ENCODE data around the gene LAMC3.

LAMC3 gene

DNA sequence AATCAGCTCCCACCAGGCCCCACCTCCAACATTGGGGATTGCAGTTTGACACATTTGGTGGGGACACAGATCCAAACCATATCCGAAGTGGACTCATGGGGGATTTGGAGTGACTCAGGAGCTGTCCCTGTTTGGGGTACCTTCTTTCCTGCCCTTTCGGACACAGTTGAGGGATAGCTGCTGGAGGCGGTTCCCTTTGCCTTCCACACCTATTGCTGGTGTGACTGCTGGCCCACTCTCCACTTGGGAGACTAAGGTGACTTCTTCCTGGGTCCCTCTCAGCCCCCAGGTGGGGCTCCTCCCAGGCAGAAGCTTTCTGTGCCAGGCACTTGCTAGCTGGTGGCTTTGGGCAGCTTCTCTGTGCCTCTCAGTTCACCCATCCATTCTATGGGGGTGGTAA is 26.6 kb downstream of the LAMC3 start:
- TF ChIP-seq CTCF (IDR thresholded peaks at IDR 0.05; ENCODE audit: borderline replicate concordance, insufficient read depth, low read depth, low read length) = no peak
- H3K4me3 ChIP-seq (ENCODE audit: low read depth, low read length) = no peak overlapping the region

DNA sequence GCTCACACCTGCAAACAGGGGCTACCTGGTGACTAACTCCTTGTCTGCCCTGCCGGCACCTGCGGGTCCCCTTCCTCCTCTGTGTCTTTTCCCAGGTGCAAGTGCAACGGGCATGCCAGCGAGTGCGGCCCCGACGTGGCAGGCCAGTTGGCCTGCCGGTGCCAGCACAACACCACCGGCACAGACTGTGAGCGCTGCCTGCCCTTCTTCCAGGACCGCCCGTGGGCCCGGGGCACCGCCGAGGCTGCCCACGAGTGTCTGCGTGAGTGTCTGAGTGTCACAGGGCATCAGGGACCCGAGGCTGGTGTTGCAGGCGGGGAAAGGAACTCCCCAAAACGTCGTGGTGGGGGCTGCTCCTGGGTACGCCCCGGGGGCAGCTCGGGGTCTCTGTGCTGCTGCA is 27.1 kb downstream of the LAMC3 start:
- no peak for TF ChIP-seq CTCF (IDR thresholded peaks at IDR 0.05; ENCODE audit: borderline replicate concordance, insufficient read depth, low read depth, low read length)
- H3K4me3 ChIP-seq (ENCODE audit: low read depth, low read length) = no peak overlapping the region

DNA sequence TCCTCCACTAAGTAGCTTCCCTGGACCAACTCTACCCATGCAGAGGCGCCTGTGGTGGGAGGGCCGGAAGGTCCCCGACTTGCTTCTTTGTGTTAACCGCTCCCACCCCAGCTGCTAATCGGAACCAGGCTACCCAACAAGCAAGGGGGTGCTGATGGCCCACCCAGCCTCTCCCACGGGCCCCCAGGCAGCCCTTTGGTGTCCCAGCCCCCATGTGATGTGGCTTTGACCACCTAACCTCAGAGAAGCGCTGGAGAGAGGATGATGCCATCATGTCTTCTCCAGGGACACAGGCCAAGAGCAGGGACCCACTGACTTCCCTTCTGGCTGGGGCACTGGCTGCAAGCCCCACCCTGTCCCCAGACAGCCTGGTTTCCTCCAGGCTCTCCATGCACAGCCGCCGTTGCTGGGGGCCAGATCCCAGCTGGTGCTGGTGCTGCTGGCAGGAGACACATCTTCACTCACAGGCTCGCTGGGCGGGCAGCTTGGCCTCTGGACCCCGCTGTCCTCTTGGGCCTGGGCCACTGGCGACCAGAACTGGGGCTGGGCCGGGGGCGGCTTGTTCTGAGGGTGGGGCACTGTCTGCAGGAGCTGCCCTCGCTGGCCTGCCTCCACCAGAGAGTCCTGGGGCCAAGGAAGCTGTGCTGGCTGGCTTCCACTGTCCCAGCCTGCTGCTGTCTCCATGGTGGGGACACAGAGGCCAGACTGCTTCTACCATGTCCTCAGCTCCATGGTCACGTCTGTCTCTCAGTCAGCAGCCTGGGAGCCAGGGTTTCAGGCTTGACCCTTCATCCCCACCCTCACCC is 27.8 kb downstream of the LAMC3 start:
- H3K4me3 ChIP-seq (ENCODE audit: low read depth, low read length) = no peak overlapping the region
- no peak for TF ChIP-seq CTCF (IDR thresholded peaks at IDR 0.05; ENCODE audit: borderline replicate concordance, insufficient read depth, low read depth, low read length)

GRCh38 chr9:131037335-131038255 is 28.6 kb downstream of the LAMC3 start:
- TF ChIP-seq CTCF (IDR thresholded peaks at IDR 0.05; ENCODE audit: borderline replicate concordance, insufficient read depth, low read depth, low read length) = no peak
- H3K4me3 ChIP-seq (ENCODE audit: low read depth, low read length) = no peak overlapping the region

DNA sequence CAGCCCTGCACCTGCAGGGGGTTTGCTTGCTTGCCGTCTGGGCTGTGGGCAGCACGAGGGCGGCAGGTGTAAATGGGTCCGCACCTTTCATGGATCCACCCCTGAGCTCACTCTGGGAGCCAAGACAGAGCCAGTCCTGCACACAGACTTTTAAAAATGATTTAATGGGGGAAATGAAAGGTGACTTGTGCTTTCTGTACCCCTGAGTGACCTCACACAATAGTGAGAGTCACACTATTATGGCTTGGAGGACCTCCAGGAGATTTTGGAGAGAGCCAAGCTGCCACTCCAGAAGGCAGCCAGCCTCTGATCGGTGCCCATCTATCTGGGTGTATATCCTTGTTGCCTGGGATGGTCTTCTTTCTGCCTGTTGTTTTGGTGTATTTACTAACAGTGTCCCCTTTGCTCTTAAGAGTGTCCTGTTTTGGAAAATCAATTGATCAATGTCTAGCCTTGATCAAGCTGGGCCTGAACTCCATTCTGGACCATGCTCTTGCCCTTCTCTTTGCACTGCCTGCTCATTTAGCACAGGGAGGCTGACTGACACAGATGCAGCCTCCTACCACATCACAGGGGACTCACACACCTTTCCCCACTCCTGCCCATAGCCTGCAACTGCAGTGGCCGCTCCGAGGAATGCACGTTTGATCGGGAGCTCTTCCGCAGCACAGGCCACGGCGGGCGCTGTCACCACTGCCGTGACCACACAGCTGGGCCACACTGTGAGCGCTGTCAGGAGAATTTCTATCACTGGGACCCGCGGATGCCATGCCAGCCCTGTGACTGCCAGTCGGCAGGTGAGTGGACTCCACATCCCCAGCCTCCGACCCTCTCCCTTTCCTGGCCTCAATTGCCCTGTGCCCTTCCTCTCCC is 29.5 kb downstream of the LAMC3 start:
- no peak overlapping the region for H3K4me3 ChIP-seq (ENCODE audit: low read depth, low read length)
- no peak for TF ChIP-seq CTCF (IDR thresholded peaks at IDR 0.05; ENCODE audit: borderline replicate concordance, insufficient read depth, low read depth, low read length)

GRCh38 chr9:131039129-131039954 is 30.4 kb downstream of the LAMC3 start:
- no peak overlapping the region for H3K4me3 ChIP-seq (ENCODE audit: low read depth, low read length)
- TF ChIP-seq CTCF (IDR thresholded peaks at IDR 0.05; ENCODE audit: borderline replicate concordance, insufficient read depth, low read depth, low read length) = no peak
